HG02642 (cell line): ENCODE data around the gene ATP5PD.
"Not testable (repeated sequence)": the region's sequence is repeated elsewhere in the genome, so short reads cannot be mapped to it uniquely, and the experiment has no call there.

ENCODE experiments used
- ATAC-seq: cut with Tn5 transposase; IDR thresholded peaks from one replicate; pipeline ENCODE4 v1.9.1; 2021; ENCODE audit warnings: mild to moderate bottlenecking; ENCODE audit not compliant: unreplicated experiment, poor library complexity

ATP5PD gene

GRCh38 chr17:75059369-75060345 lies 12.9 kb upstream of the ATP5PD start:
- ATAC-seq = no peak

GRCh38 chr17:75051941-75052340 lies 5.2 kb upstream of the ATP5PD start:
- no peak for ATAC-seq

GRCh38 chr17:75049706-75050105 lies 2.9 kb upstream of the ATP5PD start:
- no peak for ATAC-seq

GRCh38 chr17:75049057-75049456 lies 2.3 kb upstream of the ATP5PD start:
- ATAC-seq = no peak

DNA sequence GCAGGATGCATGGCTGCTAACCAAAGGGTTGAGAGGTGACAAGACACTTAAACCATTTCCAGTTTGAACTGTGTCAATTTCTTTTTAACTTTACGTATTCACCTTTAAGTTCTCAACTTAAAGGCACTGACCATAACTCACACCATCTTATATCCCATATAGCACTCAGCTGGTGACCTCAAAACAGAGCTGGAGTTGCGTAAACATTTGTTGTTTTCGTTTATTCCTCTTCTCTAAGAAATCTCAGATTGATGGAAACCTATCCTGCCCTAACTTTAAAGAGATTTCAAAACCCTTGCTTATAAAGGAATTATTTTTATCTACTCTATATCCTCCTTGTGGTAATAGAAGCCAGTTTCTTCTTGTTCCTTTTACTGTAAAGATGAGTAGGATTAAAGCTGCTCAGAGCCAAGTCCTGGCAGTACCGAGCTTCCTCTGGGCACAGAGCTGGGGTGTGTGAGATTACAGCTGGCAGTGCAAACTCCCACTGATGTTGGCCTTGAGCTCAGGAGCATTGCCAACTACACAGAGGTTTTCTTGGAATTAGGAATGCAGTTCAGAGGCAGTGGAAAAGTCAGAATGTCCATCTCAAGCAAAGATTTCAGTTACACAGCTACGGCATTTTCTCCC lies 1.6 kb upstream of the ATP5PD start:
- ATAC-seq = no peak

GRCh38 chr17:75047398-75048098 lies 779 bp upstream of the ATP5PD start:
- ATAC-seq = peak; percentile 14

GRCh38 chr17:75045946-75046406 lies 793 bp downstream of the ATP5PD start:
- ATAC-seq = not testable (repeated sequence)

DNA sequence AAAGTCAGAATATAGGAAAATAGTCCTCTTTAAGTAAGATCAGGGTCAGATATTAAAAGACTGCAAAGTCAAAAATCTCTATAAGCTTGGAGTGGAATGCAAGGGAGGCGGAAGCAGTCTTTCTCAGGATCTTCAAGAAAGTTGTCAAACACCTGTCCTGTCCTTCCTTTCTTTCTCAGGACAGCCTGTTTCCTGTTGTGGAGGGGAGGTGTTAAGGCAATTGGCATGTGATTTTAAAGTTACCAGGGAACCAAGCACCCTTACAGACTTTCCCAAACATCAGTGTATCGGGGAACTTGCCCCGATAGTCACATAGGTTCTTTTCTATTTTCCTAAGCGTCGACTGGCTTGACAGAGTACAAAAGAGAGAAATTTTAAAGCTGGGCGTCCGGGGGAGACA lies 2.1 kb downstream of the ATP5PD start:
- ATAC-seq = no peak

DNA sequence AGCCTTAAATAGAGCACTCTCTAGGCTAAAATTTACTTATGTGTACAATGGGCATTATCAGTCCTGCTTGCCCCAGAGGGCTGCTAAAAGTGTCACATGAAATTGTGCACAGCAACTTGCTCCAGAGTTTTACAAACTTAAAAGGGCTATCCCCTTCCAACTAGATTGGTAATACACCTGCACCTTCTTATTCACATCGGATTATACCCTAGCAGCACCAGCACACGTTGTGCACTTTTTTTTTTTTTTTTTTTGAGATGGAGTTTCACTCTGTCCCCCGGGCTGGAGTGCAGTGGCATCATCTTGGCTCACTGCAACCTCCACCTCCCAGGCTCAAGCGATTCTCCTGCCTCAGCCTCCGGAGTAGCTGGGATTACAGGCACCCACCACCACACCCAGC lies 3.0 kb downstream of the ATP5PD start:
- not testable (repeated sequence) for ATAC-seq

DNA sequence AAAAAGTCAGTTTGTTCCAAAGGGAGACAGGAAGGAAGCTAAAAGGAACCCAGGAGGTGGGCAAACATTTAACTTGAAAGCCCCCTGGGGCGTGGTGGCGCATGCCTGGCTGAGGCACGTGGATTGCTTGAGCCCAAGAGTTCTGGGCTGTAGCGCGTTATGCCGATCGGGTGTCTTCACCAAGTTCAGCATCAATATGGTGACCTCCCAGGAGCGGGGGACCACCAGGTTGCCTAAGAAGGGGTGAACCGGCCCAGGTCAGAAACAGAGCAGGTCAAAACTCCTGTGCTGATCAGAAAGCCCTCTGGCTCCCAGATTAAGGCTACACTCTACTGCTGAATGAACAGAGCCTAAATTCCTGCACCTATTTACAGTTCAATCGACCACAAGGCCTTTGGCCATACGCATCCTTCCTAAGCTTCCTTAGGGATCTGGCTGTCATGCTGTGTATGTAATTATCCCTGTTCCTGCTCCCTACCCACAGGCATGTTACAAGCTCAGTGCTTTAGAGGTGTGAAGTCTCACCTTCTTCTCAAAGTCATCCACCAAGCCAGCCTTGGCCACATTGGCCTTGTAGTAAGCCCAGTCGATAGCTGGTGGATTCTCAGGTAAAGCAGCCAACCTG lies 5.0 kb downstream of the ATP5PD start:
- ATAC-seq = no peak

- ATAC-seq = no peak
Observed at GRCh38 chr17:75039238-75039637, 7.5 kb downstream of the ATP5PD start.

DNA sequence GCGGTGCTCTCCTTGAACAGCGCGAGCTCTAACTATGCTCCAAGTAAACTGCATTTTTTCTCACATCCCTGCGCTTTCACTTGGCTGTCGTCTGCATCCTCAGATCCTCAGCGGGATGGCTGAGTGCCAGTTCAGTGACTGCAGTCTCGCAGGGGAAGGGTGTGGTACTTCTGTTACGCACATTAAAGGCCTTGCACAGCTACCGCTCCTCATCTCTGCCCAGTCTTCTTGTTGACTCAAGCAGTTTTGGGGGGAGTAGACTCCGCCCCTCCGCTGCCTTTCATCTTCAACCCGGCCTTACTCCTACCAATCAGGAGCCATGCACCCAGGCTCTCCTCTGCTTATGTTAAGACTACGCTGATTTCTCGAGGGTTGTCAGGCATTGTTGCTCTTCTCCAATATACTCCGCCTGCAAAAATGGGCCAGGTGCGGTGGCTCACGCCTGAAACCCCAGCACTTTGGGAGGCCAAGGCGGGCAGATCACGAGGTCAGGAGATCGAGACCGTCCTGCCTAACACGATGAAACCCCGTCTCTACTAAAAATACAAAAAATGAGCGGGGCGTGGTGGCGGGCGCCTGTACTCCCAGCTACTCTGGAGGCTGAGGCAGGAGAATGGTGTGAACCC lies 10.0 kb downstream of the ATP5PD start:
- ATAC-seq = no peak

DNA sequence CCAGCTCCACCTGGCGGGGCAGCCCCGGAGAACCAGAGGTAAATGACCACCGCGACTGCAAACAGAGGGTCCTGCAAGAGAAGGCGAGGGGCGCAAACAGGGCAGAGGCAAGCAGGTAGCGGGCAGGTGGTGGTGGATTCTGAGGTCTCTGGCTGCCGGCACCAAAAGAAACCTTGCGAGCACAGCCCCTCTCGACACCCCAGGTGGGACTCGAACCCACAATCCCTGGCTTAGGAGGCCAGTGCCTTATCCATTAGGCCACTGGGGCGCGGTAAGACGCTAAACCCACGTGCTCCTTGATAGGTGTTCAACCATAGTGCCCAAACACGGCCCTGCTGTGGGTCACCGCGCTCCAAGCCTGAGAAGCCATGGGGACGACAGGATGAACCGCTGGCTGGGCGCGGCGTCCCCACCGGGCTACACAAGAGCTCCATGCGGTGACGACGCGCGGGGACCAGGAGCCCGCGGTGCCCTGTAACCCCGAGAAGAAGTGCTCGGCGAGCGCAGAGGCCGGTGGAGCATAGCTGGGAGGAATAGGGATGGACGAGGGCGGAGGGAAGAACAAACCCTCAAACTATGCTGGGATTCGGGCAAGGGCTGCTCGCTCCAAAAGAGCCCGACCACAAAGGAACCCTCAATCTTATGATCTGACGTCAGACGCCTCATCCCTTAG lies 12.4 kb downstream of the ATP5PD start:
- ATAC-seq = peak; percentile 64

DNA sequence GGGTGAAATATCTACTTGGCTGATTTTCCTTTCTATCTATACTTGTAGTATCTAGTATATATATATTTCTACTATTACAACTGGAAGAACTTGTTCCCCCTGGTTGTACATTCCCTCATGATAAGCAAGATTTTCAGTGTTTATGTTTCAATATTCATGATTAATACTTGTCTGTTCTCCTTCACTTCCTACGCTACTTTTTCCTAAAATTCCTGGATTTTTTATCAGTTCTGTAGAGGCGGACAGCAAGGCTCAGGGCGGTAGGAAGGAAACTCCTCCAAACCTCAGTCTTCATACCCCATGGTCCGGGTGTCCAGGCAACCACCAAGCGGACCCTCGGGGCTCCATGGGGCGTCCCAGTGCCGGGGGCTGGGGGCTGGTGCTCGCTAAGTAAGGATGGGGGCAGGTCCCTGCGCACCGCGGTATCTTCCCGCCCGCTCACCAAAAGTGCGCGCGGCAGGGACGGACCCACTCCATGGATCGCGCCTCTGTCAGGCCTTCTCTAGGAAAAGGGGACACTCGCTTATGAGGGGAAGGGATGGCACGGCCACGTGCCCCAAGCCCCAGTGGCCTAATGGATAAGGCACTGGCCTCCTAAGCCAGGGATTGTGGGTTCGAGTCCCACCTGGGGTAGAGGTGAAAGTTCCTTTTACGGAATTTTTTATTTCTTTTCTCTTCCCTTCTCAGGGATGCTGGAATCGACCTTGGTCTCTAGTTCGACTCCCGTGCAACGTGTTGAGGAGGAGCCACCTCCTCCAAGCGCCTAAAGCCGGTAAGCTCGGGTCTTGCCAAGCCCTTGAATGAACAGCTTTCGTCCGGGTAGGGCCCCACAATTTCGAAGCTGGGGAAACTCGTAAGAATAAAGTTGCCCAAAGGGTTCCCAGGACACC lies 13.2 kb downstream of the ATP5PD start:
- peak; percentile 46 for ATAC-seq

- ATAC-seq = no peak
Observed at GRCh38 chr17:75032720-75033280, 14.0 kb downstream of the ATP5PD start.

DNA sequence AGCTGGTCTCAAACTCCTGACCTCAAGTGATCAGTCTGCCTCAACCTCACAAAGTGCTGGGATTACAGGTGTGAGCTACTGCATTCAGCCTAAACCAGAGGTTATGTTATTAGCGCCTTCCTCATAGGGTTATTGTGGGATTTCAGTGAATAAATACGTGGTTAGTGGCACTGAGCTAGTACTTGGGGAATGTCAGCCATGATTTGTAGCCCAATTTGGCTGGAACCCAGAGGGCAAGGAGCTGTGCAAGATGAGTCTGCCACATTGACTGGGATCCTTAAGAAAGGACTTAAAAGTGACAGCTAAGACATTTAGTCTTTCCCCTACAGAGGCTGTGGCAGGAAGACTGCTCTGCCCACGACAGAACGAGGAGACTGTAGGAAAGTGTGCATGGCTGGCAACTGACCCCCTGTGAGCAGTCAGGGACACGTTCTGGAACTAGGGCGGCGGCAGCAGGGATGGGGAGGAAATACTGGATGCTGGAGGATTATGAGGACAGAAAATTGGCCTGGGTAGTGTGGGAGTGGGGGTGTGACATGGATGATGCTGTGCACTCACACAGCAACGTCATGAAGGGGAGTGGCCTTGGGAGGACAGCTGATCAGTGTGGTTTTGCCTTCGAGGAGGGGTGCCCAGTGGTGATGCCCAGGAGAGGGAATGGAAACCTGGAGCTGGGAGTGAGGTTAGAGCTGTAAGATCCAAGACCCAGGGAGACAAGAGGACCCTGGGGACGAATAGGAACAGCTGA lies 14.6 kb downstream of the ATP5PD start:
- no peak for ATAC-seq

DNA sequence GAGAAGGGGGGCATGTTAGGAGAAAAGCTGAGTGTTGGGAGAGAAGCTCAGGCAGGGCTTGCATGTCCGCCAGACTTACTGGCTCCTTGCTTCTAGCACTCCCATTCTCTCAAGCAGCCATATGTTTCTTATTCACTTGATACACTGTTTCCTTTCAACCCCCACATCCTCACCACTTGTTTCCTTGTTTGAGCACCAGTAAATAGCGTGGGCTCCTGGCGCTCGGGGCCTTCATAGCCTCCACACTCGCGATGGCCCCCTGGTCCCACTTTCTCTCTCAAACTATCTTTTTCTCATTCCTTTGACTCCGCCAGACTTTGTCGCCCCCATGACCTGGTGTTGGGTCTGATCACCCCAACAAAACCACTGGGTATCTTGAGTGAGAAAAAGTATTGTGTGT lies 16.6 kb downstream of the ATP5PD start:
- no peak for ATAC-seq
